Brain pericyte (primary cell): Measurements from ENCODE around the gene ASB6.

Experiments
- DNase-seq: peaks from one replicate; pipeline ENCODE4 v3.0.0-alpha.2; 2012; ENCODE audit warnings: low read depth, low spot score

ASB6 gene, protein sequence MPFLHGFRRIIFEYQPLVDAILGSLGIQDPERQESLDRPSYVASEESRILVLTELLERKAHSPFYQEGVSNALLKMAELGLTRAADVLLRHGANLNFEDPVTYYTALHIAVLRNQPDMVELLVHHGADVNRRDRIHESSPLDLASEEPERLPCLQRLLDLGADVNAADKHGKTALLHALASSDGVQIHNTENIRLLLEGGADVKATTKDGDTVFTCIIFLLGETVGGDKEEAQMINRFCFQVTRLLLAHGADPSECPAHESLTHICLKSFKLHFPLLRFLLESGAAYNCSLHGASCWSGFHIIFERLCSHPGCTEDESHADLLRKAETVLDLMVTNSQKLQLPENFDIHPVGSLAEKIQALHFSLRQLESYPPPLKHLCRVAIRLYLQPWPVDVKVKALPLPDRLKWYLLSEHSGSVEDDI

DNA sequence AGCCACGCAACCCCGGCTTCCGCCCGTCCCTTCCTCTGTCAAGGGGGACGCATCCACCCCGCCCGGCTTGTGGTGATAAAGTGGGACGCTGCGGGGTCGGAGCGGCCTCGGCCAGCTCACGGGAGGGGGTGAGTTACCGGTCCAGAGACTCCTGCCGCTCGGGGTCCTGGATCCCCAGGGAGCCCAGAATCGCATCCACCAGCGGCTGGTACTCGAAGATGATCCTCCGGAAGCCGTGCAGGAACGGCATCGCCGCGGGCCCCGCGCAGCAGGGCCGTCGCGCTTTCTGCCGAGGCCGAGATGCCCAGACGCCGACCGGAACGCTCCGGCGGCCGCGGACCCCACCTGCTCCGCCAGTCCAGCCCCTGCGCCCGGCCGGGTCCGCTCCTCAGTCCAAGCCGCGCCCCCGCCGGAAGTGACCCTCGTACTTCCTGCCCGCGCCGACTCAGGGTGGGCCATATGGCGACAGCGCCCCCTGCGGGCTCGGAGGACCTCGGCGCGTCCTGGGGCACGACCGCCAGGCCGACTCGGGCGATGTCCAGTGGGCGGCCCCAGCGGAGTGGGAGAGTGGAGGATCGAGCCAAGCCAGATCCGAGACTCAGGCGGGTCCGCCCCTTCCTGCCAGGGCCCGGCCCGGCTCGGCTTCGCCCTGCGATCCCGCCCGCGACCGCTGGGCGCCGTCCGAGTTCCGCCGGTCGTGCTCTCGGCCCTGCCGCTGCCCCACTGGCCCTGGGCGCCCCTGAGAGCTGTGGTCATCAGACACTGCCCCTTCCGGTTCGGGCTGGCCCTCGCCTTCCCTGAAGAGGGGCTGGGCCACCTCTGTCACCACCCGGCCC, at the start of gene ASB6:
Gene ASB6 (minus strand): TSS at position 402 of the 836 bp plus-strand sequence. CDS start 152 bp downstream, at position 250.
- DNase-seq = peak; percentile 98

DNA sequence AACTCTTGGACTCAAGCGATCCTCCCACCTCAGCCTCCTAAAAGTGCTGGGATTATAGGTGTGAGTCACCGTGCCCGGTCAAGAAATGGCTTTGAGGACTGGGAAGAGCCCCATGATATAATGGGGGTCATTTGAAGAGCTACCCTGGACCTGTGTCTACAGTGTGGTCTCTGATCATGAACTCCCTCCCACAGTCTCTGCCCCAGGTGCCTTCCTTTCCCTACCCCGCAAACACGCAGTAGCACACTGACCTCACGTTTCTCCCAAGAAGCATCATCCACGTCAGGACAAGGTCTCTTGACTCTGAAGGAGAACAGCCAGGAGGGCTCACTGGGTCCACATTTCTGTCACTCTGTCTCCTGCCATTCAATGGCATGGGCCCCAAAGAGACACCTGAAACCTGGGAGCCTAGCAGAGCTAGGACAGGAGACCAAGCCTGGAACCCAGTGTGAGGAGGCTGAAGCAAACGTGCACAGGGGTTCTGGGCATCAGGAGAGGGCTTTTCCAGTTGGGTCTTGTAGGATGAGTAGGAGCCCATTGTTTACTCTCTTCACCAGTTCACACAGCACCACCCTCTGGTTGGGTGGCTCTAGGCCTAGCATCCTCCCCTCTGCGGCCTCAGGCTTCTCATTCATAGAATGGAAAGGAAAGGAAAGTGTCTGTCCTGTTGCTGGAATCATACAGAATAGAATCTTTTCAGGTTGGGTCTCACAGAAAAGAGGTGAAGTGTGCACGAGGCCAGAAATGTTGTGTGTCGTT, 46.5 kb upstream of the ASB6 start:
- no peak for DNase-seq

DNA sequence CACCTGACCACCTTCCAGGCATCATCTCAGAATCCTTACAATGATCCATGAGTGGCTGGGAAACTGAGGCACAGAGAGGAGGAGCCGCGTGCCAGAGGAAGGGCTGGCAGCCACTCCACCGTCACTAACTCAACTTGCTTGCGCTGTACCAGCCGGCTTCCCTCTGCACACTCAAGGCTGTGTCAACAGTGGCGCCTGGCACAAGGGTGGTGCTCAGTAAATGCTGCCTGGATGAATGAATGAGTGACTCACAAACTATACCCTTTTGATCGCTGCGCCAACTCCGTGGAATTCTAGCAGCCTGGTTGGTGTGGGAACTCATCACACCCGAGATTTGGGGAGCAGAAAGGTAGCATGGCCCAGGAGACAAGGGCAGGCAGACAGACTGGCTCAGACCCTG, 45.4 kb upstream of the ASB6 start:
- no peak for DNase-seq

DNA sequence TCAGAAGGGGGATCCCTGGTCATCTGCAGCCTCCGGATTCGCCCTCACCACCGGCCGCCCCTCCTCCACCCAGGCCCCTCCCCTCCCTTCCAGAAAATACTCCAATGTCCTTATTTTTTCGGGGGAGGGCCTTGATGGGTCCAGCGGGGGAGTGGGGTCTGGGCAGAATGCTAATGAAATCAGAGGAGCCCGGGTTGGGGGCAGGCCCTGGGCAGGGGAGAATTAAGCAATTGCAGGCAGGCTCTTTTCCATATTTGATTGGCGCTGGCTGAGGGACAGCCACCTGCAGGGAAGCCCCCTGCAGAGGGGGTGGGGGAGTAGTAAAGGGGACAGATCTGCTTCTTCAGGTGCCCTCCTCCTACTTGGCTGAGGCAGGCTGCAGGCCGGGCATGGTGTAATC, 44.8 kb upstream of the ASB6 start:
- no peak for DNase-seq

DNA sequence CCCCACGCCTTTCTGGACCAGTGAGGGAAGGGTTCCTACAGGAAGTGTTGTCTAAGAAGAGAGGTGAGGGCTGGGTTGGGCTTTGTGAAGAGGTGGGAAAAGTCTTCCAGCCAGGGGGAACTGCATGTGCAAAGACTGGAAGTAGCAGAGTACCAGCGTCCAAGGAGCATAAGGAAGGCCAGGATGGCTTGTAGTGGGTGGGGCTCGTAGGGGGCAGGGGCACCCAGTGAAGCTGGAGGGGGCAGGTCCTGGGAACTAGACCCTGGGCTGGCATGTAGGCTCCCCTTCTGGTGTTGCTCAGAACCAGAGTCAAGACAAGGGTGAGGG, 43.9 kb upstream of the ASB6 start:
- no peak for DNase-seq

DNA sequence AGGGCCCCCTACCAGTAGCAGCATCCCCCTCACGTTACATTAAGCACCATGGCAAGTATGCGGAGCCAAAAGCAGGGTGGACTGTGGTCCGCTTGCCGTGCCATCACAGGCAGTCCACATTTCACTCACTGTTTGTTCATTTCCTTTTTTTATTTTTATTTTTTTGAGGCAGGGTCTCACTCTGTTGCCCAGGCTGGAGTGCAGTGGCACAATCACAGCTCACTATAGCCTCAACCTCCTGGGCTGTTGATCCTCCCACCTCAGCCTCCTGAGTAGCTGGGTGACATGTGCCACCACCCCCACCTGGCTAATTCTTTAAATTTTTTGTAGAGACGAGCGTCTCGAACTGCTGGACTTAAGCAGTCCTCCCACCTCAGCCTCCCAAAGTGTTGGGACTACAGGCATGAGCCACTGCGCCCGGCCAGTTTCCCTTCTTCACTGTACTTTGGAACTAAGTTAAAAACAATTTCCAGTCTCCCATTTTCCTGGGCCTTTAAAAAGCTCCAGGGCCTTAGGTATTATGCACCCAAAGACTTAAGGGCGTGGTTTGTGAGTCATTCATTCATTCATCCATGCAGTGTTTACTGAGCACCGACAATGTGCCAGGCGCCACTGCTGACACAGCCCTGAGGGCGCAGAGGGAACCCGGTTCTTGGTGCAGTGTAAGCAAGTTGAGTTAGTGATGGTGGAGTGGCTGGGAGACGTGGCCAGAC, 43.4 kb upstream of the ASB6 start:
- no peak for DNase-seq

DNA sequence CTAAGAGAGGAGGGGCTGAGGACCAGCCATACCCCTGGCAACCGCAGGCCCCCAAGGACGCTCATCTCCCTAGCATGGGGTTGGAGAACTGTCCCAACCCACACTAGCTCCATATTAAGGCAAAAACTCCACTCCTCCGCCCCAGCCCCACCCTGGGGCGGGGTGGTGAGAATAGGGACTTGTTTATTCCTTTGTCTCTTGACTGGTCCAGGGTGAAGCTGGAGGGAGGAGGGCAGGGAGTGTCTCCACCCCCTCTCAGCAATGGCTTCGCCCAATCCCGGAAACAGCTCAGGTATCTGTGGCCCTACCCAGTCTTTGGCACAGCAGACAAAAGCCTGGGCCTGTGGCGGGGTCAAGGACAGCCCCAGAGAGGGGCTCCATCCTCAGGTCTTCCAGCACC, 40.4 kb upstream of the ASB6 start:
- DNase-seq = no peak

DNA sequence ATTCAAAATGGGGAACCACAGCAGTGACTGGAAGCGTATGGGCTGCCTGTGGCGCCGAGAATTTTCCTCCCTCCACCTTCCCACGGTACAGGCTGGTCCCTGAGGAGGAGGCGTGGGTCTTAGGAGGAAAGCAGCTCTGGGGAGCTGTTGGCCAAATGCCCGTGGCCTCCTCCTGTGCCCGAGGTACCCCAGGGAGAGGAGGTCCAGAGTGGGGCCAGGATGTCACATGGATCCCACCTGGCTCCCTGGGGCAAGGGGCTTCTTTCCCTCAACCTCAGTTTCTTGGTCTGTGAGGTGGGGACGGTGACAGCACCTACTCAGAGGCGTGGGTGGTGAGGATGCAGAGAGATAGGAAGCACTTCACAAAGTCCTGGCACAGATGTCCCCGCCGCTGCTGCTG, 40.0 kb upstream of the ASB6 start:
- DNase-seq = no peak

DNA sequence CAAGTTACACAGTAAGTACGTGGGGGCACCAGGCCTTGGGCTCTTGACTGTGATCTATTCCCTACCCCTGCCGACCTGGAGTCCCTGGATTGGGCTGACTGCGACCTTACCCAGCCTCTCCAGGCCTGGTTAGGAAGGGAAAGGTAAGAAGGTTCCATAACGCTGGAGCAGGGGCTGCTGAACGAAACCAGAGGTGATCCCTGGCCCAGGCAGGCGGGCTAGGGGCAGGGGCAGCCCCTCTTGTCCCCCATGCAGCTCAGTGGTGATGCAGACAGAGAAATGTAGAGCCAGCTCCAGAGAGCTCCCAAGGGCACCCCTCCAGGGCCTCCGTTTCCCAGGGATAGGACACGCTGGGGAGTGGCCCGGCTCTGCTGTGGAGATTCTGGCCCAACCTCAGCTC, 37.6 kb upstream of the ASB6 start:
- no peak for DNase-seq

DNA sequence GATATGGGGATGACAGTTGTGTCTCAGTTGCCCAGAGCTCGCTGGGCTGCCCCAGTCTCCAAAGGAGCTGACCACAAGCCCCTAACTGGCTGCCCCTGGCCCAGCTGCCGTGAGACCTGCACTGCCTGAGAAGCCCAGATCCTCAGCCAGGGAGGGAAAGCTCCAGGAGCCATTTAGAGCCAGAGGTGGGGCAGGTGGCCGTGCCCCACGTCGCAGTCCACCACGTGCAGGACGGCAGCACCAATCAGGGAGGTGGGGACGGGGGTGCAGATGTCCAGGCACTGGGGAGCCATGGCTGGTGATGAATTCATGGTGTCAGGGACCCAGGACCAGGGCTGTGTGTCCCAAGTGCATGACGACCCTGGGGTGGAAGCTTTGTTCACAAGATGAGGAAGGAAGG, 36.9 kb upstream of the ASB6 start:
- DNase-seq = no peak

DNA sequence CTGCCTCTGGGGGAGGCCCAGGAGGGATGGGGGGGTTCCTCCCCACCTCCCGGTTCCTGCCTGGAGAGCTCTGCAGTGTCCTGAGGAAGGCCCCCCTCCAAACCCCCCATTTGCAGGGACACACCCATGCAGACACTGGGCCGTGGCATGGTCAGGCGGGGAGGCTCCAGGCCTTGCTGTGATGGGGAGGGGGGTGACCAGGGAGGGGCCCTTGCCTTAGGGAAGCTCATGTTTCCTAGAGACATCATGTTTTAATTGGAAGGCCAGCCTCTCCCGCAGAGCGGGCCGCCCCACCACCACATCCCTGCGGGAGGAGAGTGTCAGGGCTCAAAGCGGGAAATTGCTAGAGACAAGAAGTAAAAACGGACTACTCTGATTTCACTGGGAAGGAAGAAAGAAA, 35.5 kb upstream of the ASB6 start:
- DNase-seq = no peak

DNA sequence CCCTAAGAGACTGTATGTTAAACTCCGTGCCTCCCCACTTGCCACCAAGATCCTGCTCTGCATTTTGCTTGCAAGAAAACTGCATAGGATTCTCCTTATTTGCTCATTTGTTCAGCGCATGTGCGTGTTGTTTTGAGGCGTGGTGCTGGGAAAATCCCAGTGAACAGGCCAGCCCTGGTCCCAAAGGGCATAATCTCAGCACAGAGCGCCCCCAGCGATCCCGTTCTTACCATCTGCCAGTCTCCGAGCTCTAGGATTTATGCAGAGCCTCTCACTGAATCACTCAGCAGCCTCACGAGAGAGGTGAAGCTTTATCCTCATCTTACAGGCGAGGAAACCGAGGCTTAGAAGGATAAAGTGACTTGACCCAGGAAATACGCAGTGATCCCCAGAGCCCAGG, 35.0 kb upstream of the ASB6 start:
- DNase-seq = no peak

DNA sequence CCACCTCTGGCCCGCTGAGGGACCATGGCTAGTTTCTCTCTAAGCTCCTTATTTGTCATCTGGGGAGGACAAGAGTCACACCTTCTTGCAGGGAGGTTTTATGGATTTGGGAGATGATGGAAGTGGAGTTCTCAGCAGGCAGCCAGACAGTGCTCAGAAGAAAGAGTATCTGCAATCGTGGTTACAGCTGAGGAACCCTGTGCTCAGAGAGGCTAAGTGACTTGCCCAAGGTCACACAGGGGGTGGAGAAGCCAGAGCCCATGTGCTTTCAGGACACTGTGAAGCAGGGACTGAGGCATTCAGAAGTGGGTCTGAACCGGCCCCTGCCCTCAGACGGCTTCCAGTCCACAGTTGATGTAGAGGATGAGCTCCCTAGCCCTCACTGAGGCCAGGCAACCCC, 34.3 kb upstream of the ASB6 start:
- no peak for DNase-seq

DNA sequence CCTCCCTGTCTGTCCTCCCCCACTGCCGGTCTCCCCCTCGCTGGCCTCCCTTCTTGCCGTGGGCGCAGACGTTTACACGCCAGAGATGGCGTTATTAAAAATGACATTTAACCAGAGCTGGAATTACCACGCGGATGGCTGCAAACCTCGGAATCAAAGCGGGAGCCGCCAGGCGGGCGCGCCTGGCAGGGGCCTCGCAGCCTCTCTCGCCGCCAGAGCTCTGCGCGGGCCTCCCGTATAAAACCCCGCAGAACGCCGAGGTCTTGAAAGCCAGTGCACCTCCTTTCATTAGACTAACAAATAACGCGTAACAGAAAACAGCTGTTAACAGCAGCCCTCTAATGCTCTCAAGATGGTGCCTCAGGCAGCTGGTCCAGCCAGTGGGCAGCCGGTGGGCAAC, 33.7 kb upstream of the ASB6 start:
- no peak for DNase-seq

DNA sequence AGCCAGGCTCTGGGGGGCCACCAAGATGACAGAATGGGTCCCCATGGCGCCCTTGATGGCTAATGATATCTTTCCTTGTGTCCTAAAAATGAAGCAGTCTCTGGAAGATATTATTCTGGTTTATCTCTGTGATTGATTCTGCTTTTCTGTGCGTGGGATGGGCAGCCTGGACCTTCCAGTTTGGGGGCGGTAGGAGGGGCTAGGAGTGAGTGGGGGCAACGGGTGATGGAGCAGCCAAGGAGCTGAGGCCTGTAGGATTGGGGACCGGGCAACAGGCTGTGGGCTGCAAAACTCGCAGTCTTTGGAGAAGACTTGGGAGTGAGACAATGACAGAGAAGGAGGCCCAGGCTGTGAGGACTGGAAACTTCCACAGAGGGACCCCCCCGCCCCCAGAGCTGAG, 32.3 kb upstream of the ASB6 start:
- no peak for DNase-seq

DNA sequence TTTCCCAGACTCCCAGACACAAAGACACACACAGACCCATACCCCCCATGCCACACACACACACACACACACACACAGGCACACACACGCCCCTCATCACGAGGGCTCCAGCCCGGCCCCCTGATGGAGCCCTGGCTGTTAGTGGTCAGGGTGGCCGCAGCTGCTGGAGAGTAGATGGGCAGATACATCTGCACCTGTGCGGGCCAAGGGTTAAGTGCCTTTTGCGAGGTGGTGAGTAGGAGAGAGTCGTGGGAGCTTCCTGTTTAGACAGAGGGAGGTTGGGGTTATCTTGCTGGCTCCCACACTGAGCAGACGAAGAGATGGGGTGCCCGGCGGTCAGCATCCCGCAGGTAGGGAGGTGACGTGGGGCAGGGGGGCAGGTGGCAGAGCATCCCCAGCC, 31.7 kb upstream of the ASB6 start:
- DNase-seq = no peak

DNA sequence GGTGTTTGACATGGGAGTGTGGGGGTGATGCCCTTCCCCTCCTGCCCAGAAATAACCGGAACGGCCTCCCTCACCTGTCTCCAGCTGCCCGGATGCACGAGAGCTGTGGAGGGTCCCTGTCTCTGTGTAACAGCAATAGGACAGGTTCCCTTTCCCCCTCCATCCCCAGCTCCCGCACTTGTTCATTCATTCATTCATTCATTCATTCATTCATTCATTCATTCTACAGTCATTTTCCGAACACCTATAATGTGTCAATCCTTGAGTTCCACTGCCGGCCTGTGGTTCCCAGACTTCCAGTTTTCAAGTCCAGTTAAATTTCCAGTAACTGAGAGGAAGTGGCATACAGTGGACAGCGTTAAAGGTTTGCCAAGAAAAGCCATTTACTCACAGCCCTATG, 30.8 kb upstream of the ASB6 start:
- DNase-seq = no peak

DNA sequence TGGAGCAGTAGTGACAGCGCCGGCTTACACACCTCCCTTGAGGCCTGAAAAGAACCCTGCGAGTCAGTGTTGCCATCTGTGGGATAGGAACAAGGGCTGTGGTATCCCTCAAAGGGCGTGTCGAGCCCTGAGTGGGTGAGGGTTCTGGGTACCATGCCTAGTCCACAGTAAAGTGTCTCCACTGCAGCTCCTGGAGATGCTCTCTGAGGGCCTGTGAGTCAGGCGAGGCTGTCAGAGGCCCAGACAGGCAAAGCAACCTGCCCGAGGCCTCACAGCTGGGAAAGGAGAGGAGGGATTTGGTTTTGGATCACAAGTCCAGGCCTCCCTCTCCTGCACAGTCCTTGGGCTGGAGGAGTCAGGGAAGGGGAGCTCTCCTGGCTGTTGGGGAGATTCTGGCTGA, 29.6 kb upstream of the ASB6 start:
- no peak for DNase-seq

DNA sequence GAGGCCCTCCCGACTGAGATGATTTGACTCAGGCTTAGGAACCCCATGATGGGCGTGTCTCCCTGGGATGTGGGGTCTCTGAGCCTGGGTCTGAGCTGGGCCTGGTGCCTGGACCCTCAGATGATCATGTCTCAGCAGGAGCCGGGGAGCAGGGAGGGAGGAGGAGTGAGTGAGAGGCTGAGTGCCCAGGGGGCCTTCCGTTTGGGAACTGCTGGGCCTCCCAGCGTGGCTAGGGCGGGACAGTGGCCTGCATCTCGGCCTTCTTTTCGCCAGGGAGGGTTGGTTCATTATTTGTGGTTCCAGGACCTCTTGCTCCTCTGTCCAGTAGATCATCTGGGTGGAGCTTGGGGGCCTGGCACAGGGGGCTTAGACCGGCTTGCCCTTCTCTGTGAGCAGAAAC, 29.1 kb upstream of the ASB6 start:
- DNase-seq = no peak

DNA sequence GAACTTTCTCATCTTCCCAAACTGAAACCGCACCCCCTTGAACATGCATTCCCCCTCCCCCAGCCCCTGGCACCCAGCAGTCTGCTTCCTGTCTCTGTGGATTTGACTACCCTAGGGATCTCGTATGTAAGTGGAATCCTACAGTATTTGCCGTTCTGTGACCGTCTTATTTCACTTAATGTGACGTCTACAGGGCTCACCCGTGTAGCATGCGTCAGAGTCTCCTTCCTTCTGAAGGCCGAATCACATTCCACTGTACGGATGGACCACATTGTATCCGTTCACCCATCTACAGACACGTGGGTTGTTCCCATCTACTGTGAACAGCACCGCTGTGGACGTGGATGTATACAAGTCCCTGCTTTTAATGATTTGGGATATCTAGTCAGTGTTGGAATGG, 28.0 kb upstream of the ASB6 start:
- DNase-seq = no peak

DNA sequence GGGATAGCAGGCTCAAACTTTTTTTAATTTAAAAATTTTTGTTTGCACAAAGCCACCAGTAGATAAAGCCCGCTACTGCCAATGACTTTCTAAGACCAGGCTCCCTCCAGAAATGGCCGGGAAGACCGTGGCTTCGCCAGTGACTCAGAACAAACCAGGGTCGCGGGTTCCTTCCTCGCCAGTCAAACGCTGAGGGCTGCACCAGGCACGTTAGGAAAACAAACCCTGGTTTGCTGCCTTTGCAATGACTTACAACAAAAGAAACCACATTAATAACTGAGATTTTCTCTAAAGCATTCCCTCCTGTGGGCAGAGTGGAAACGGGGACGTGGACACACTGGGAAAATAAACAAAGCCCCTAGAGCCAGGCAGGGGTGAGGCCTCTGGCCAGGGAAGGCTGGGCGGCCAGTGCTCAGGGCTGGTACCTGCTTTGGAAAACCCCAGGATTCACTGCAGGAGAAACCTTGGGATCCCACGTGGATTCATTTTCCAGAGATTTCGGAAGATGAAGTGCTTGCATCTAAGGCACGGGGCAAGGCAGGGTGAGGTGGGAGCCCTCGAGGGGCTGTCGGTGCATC, 27.3 kb upstream of the ASB6 start:
- peak; percentile 64 for DNase-seq
